Adrenal gland (tissue), 5 donors: ENCODE measurements around the gene CST5.
"Not testable (repeated sequence)": the region's sequence is repeated elsewhere in the genome, so short reads cannot be mapped to it uniquely, and the experiment has no call there.

Source experiments
- CTCF ChIP-seq, 6 experiments: fragments of 450-650 bp in 4 of 6; fragments of 200-600 bp in 2 of 6; sonication (generic) in 1 of 6; IDR thresholded peaks; 1 replicate in 5 of 6; 2 replicates in 1 of 6; pipeline versions ENCODE4 v1.5.1 to v1.8.0; 2016 to 2021; ENCODE audit warnings: antibody characterized with exemption in 6 of 6, mild to moderate bottlenecking in 2 of 6, moderate library complexity in 1 of 6
- POLR2A ChIP-seq, 2 donors: fragments of 450-650 bp; IDR thresholded peaks; one replicate each; pipeline ENCODE4 v1.6.1; 2017; ENCODE audit warnings: antibody characterized with exemption in 2 of 2, mild to moderate bottlenecking in 2 of 2, moderate library complexity in 1 of 2
- donor health status: DM: no; HTN: no; CAD: no.

- TF ChIP-seq CTCF, POLR2A (IDR thresholded peaks at IDR 0.05): not testable (repeated sequence)
Observed at GRCh38 chr20:23890867-23891266, 11.3 kb upstream of the CST5 start.
